Gastrocnemius medialis (tissue), 4 donors: ENCODE results near the gene PTEN. TPM values are rescaled to one million over a fixed set of nuclear protein-coding genes. Genes with fewer than 3 reads are reported as not detected.

ENCODE experiments used
- ATAC-seq, 2 donors: fragments of 150-250 bp; one replicate each; pipeline ENCODE4 v1.9.1; 2016
- DNase-seq, 2 donors: peaks; one replicate each; pipeline ENCODE4 v3.0.0-alpha.2; 2019
- H3K27ac ChIP-seq, 4 donors: fragments of 200-600 bp; sonication (generic); 1 replicate in 1 of 4; 2 replicates in 3 of 4; pipeline ENCODE4 v1.5.1; 2016 to 2018; ENCODE audit warnings: mild to moderate bottlenecking in 2 of 4, moderate library complexity in 1 of 4
- H3K27me3 ChIP-seq, 3 donors: fragments of 200-600 bp; sonication (generic) in 2 of 3; 1 replicate in 1 of 3; 2 replicates in 2 of 3; pipeline versions ENCODE4 v1.5.1 to v1.6.0; 2016 to 2019; ENCODE audit warnings: mild to moderate bottlenecking in 1 of 3, moderate library complexity in 1 of 3
- H3K36me3 ChIP-seq, 2 donors: fragments of 200-600 bp; sonication (generic) in 1 of 2; one replicate each; pipeline ENCODE4 v1.5.1; 2017 to 2018
- H3K4me1 ChIP-seq, 2 donors: fragments of 200-600 bp; sonication (generic) in 1 of 2; one replicate each; pipeline ENCODE4 v1.5.1; 2016 to 2017; ENCODE audit warnings: mild to moderate bottlenecking in 2 of 2
- H3K4me3 ChIP-seq, 4 donors: fragments of 200-600 bp; sonication (generic) in 3 of 4; 1 replicate in 1 of 4; 2 replicates in 3 of 4; pipeline ENCODE4 v1.5.1; 2016 to 2019; ENCODE audit warnings: mild to moderate bottlenecking in 2 of 4
- H3K9me3 ChIP-seq, 3 donors: fragments of 200-600 bp; sonication (generic) in 2 of 3; 1 replicate in 1 of 3; 2 replicates in 2 of 3; pipeline ENCODE4 v1.5.1; 2016 to 2019
- CTCF ChIP-seq, 5 experiments: fragments of 450-650 bp in 3 of 5; fragments of 200-600 bp in 2 of 5; sonication (generic) in 2 of 5; IDR thresholded peaks in 4 of 5; conservative IDR thresholded peaks in 1 of 5; 1 replicate in 4 of 5; 2 replicates in 1 of 5; pipeline ENCODE4 v1.5.1; 2016 to 2019; ENCODE audit warnings: antibody characterized with exemption in 5 of 5, mild to moderate bottlenecking in 3 of 5, moderate library complexity in 3 of 5
- POLR2A ChIP-seq, 2 donors: fragments of 450-650 bp; IDR thresholded peaks; one replicate each; pipeline ENCODE4 v1.6.1; 2017; ENCODE audit warnings: antibody characterized with exemption in 2 of 2, mild to moderate bottlenecking in 2 of 2, moderate library complexity in 2 of 2
- in situ Hi-C, 4 donors: fragments of 200-750 bp; cut with MboI; loops; one replicate each; pipeline versions ENCODE4 v1.15.0 to v1.8.0; 2017; ENCODE audit warnings: low sequenced_read_pairs in 4 of 4
- intact Hi-C: fragments of 100-400 bp; cut with DNase I; formaldehyde crosslinking; loops from one replicate; pipeline ENCODE4 v1.15.1; 2023; ENCODE audit warnings: low total_unique reads
- total RNA-seq, 4 donors: library from RNA; depleted of rRNA; stranded (reverse); fragments of >200 nt; gene quantifications; one replicate each; pipeline versions ENCODE4 v1.1.0 to v1.2.3, GENCODE V29; 2016

Gene PTEN
- 10 to 100 TPM; 32.2 to 54.5 (median 41.5) TPM for total RNA-seq

GRCh38 chr10:87863053-87863943 is at the start of gene PTEN, which contains the start of gene KLLN:
PTEN (plus strand) TSS chr10:87863625; CDS start chr10:87864470, 845 bp downstream.
KLLN (minus strand) TSS chr10:87863533; CDS start chr10:87862487, 1,046 bp downstream.
- in situ Hi-C loops: loop anchor here in 3 of 4 donors (5.0 to 25.0 kb wide), 3 partner anchors 249 to 524 kb away; no protein-coding TSS in a partner anchor
- ATAC-seq: peak; percentile 64 to 71
- no peaks in the 10 kb centered on the region for H3K36me3 ChIP-seq

GRCh38 chr10:87816163-87816897 is 47.1 kb upstream of the PTEN start:
- peak overlapping the region; percentile 73 to 94 (median 90) for H3K4me3 ChIP-seq
- H3K4me1 ChIP-seq: peaks cover 26 to 39% of the 10 kb centered on the region in 2 donors
- peaks cover 0 to 12% of the 10 kb centered on the region in 2 donors for H3K36me3 ChIP-seq
- intact Hi-C loops (no loop called here), in situ Hi-C loops (no loop called here)
- DNase-seq: no peak
- no peak for ATAC-seq
- no peaks in the 10 kb centered on the region for H3K27me3 ChIP-seq
- peak overlapping the region; percentile 88 to 96 (median 92) for H3K27ac ChIP-seq
- H3K9me3 ChIP-seq: no peaks in the 10 kb centered on the region
- TF ChIP-seq POLR2A (IDR thresholded peaks at IDR 0.05): no peak
- TF ChIP-seq CTCF (IDR thresholded peaks at IDR 0.05 in 4 of 5, conservative IDR thresholded peaks at IDR 0.05 in 1 of 5): no peak

More at GRCh38 chr10:87863053-87863943, at the start of gene PTEN, which contains the start of gene KLLN:
- H3K4me1 ChIP-seq: peaks cover 10 to 12% of the 10 kb centered on the region in 2 donors
- H3K27ac ChIP-seq: peak within 1 kb of the TSS; percentile 86 to 97 (median 92)
- H3K9me3 ChIP-seq: no peaks in the 10 kb centered on the region
- H3K4me3 ChIP-seq: peak within 1 kb of the TSS; percentile 83 to 91 (median 87)
- peak; percentile 84 to 85 for DNase-seq
- intact Hi-C loops: loop anchor here (2.0 to 5.0 kb wide), 4 partner anchors 180 to 614 kb away; no protein-coding TSS in a partner anchor
- TF ChIP-seq CTCF (IDR thresholded peaks at IDR 0.05 in 4 of 5, conservative IDR thresholded peaks at IDR 0.05 in 1 of 5): no peak
- TF ChIP-seq POLR2A (IDR thresholded peaks at IDR 0.05): peak; percentile 85 to 92
- H3K27me3 ChIP-seq: no peaks in the 10 kb centered on the region

GRCh38 chr10:87816898-87817608 is 46.4 kb upstream of the PTEN start:
- no peak for TF ChIP-seq POLR2A (IDR thresholded peaks at IDR 0.05)
- in situ Hi-C loops: no loop called here
- intact Hi-C loops: no loop called here
- no peak for DNase-seq
- ATAC-seq: no peak
- Histone ChIP-seq H3K9me3 (no peaks in the 10 kb centered on the region), H3K36me3 (peaks cover 0 to 9% of the 10 kb centered on the region in 2 donors), H3K27me3 (no peaks in the 10 kb centered on the region), H3K27ac (peak overlapping the region; percentile 88 to 96 (median 92)), H3K4me1 (peaks cover 26 to 39% of the 10 kb centered on the region in 2 donors), H3K4me3 (peak overlapping the region; percentile 73 to 94 (median 90))

GRCh38 chr10:87817609-87818504 is 45.6 kb upstream of the PTEN start, which contains the start of gene ATAD1:
ATAD1 (minus strand) TSS chr10:87818226; CDS start chr10:87814599, 3,627 bp downstream.
- intact Hi-C loops (no loop called here), in situ Hi-C loops (no loop called here)
- Histone ChIP-seq H3K4me3 (peak within 1 kb of the TSS; percentile 73 to 94 (median 90)), H3K27ac (peak within 1 kb of the TSS; percentile 88 to 96 (median 92)), H3K4me1 (peaks cover 26 to 39% of the 10 kb centered on the region in 2 donors), H3K36me3 (peaks cover 0 to under 1% of the 10 kb centered on the region in 2 donors), H3K27me3 (no peaks in the 10 kb centered on the region), H3K9me3 (no peaks in the 10 kb centered on the region)
- ATAC-seq: peak; percentile 93 to 95
- TF ChIP-seq CTCF (IDR thresholded peaks at IDR 0.05 in 4 of 5, conservative IDR thresholded peaks at IDR 0.05 in 1 of 5) (peak in 3 of 5 experiments; percentile 12 to 44 (median 27)), POLR2A (IDR thresholded peaks at IDR 0.05) (peak; percentile 45 to 51)
- peak; percentile 72 to 82 for DNase-seq
